HepG2 (cell line): ENCODE results near the gene SPTBN2. TPM values are rescaled to one million over a fixed set of nuclear protein-coding genes. Genes with fewer than 3 reads are reported as not detected.
A peak's percentile ranks its signal among the peaks of the same experiment; 100 is the strongest.

Experiments
- CENPT ChIP-seq: sonication (generic); formaldehyde crosslinking; IDR thresholded peaks from 2 replicates; pipeline ENCODE4 v1.8.0; 2022; ENCODE audit warnings: low read depth, mild to moderate bottlenecking, moderate library complexity, missing genetic modification reagents
- ELF4 ChIP-seq: sonication (generic); formaldehyde crosslinking; IDR thresholded peaks from 2 replicates; pipeline ENCODE4 v1.5.0; 2020; ENCODE audit warnings: missing genetic modification reagents, mild to moderate bottlenecking, moderate library complexity, borderline replicate concordance
- FUBP1 ChIP-seq: sonication (generic); formaldehyde crosslinking; IDR thresholded peaks from 2 replicates; pipeline ENCODE4 v1.5.1; 2020; ENCODE audit warnings: missing genetic modification reagents, mild to moderate bottlenecking, borderline replicate concordance
- HHEX ChIP-seq: IDR thresholded peaks from 2 replicates; pipeline ENCODE4 v1.6.1; 2016; ENCODE audit warnings: control low read depth
- SNAPC4 ChIP-seq: sonication (generic); formaldehyde crosslinking; IDR thresholded peaks from 2 replicates; pipeline ENCODE4 v1.4.0; 2020; ENCODE audit warnings: mild to moderate bottlenecking, missing genetic modification reagents
- UBTF ChIP-seq: sonication (generic); formaldehyde crosslinking; IDR thresholded peaks from 2 replicates; pipeline ENCODE4 v1.4.0; 2020; ENCODE audit warnings: mild to moderate bottlenecking, missing genetic modification reagents
- ZBTB10 ChIP-seq: sonication (generic); formaldehyde crosslinking; IDR thresholded peaks from 2 replicates; pipeline ENCODE4 v1.4.0; 2020; ENCODE audit warnings: missing genetic modification reagents, borderline replicate concordance
- ZNF350 ChIP-seq: sonication (generic); formaldehyde crosslinking; IDR thresholded peaks from 2 replicates; pipeline ENCODE4 v1.4.0; 2020; ENCODE audit warnings: mild to moderate bottlenecking, low read depth, missing genetic modification reagents, borderline replicate concordance
- ZNF468 ChIP-seq: sonication (generic); formaldehyde crosslinking; IDR thresholded peaks from 2 replicates; pipeline ENCODE4 v1.8.0; 2022; ENCODE audit warnings: mild to moderate bottlenecking, moderate library complexity, missing genetic modification reagents
- ZNF512 ChIP-seq: sonication (generic); formaldehyde crosslinking; IDR thresholded peaks from 2 replicates; pipeline ENCODE4 v1.4.0; 2020; ENCODE audit warnings: mild to moderate bottlenecking, missing genetic modification reagents
- polyA plus RNA-seq, 8 experiments: library from polyadenylated mRNA; depleted of rRNA in 3 of 8; stranded (reverse) in 7 of 8; unstranded in 1 of 8; fragments of >200 nt; fragmentation: Illumina TruSeq in 4 of 8; extraction: Trizol in 4 of 8; gene quantifications; 2 replicates each; pipeline versions ENCODE4 v1.2.1 to v1.2.3, GENCODE V29; 2011 to 2016; ENCODE audit warnings: low read depth in 4 of 8, missing spikeins in 1 of 8, mixed read lengths in 1 of 8; ENCODE audit not compliant: insufficient read depth in 1 of 8
- total RNA-seq, 5 experiments: library from RNA; depleted of rRNA; stranded (reverse); fragments of >200 nt; fragmentation: Illumina TruSeq; extraction: Trizol; gene quantifications; 2 replicates each; pipeline ENCODE4 v1.2.3, GENCODE V29; 2016; ENCODE audit warnings: low read depth in 1 of 5

Gene SPTBN2
- total and polyA plus RNA-seq, 2 of the 13 experiments (the other 11 are each of a cell fraction or from before 2014, with no cell fraction given) = 0.65 to 4.0 TPM

- no peak for TF ChIP-seq ZBTB10
- 0 out of 2 replicates have a peak, but pooled peaks have one; percentile 49 for TF ChIP-seq SNAPC4 (CRISPR knock-in tag)
- TF ChIP-seq ZNF512 (CRISPR knock-in tag) = no peak
- TF ChIP-seq FUBP1 (CRISPR knock-in tag) = no peak
- 0 out of 2 replicates have a peak, but pooled peaks have one; percentile 11 for TF ChIP-seq UBTF
- TF ChIP-seq ZNF468 (CRISPR knock-in tag) = no peak
- no peak for TF ChIP-seq ELF4
- TF ChIP-seq ZNF350 (CRISPR knock-in tag) = 0 out of 2 replicates have a peak, but pooled peaks have one; percentile 29
- no peak for TF ChIP-seq CENPT
- TF ChIP-seq HHEX (CRISPR knock-in tag) = no peak
These were observed 16.6 kb upstream of the SPTBN2 start (continued) for GRCh38 chr11:66745356-66746235.
